Measurements from ENCODE around the gene R3HCC1L. TPM values are rescaled to one million over a fixed set of nuclear protein-coding genes. Genes with fewer than 3 reads are reported as not detected.
A peak's percentile ranks its signal among the peaks of the same experiment; 100 is the strongest.
"Not testable (repeated sequence)": the region's sequence is repeated elsewhere in the genome, so short reads cannot be mapped to it uniquely, and the experiment has no call there.

Gene R3HCC1L
- total RNA-seq, 1 experiment from 2014 or later: 14.0 TPM

GRCh38 chr10:98131619-98132018 is 2.8 kb upstream of the R3HCC1L start:
- no peak for DNase-seq (ENCODE audit: low read depth)

GRCh38 chr10:98133075-98133752 is 1.2 kb upstream of the R3HCC1L start:
- not testable (repeated sequence) for DNase-seq (ENCODE audit: low read depth)

- no peak for DNase-seq (ENCODE audit: low read depth)
These were observed 383 bp upstream of the R3HCC1L start for GRCh38 chr10:98134117-98134430.

DNA sequence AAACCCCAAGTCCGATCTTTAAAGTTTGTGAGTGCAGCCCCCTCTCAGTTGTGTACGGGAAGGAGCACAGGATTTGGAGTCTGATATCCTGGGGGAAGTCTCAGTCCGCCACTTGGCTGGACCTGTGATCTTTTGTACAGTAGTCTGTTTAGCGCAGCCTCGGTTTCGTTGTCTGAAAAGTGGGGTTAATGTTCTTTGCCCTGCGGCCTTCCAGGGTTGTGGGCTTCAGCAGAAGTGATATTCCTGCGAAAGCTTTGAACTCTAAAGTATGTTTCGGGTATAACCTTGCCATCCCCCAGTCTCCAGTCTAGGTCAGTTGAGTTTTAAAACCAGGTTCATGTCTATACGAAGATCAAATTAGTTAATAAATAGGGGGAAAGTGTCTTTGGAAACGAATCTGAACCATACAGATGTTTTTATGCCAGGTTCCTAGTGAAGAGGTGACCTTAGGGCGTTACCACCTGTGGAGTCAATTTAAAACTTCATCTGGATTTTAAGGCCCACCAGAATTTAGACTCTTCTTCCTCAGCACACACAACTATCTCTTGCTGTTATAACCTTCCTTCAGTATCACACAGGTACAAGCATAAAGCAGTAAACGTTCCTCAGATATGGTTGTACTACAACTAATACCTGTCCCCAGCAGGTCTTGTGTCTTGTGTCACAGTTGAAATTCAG is 904 bp downstream of the R3HCC1L start:
- DNase-seq (ENCODE audit: low read depth): no peak

- DNase-seq (ENCODE audit: low read depth): not testable (repeated sequence)
These were observed 2.3 kb downstream of the R3HCC1L start for GRCh38 chr10:98136775-98137174.

GRCh38 chr10:98138031-98138430 is 3.6 kb downstream of the R3HCC1L start:
- no peak for DNase-seq (ENCODE audit: low read depth)

DNA sequence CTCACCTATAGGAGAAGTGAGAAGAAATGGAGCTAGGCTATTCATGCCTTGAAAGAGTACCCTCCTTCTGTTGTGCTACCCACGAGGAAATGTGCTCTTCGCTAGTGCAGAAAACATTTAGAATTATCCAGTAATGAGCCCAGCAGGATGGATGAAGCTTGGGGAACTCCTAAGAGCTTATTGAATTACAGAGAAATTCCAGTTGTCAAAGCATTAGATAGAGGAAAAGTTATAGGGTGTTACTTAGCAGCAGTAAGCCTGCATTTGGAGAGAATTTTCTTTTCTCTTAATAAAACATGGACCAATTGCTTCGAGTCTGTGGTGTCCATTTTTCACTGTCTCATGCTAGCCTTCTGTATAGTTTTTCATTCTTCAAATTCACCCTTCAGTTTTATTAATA is 5.0 kb downstream of the R3HCC1L start:
- DNase-seq (ENCODE audit: low read depth): no peak

- DNase-seq (ENCODE audit: low read depth): no peak
These were observed 7.1 kb downstream of the R3HCC1L start for GRCh38 chr10:98141484-98142073.

- DNase-seq (ENCODE audit: low read depth): no peak
These were observed 10.5 kb downstream of the R3HCC1L start for GRCh38 chr10:98144985-98145384.

DNA sequence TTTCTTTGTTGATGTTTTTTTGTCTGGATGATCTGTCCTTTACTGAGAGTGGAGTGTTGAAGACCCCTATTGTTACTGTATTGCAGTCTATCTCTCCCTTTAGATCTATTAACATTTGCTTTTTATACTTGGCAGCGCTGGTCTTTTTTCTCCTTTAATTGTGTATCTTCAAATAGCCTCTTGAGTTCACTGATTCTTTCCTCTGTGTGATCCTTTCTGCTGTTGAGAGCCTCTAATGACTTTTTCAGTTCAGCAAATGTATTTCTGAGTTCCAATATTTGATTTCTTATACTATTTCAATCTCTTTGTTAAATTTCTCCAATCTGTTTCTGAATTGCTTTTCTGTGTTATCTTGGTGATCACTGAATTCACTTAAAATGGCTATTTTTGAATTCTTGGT is 15.4 kb downstream of the R3HCC1L start:
- DNase-seq (ENCODE audit: low read depth): no peak

- peak; percentile 91 for DNase-seq (ENCODE audit: low read depth)
These were observed 16.1 kb downstream of the R3HCC1L start for GRCh38 chr10:98150544-98150943.

DNA sequence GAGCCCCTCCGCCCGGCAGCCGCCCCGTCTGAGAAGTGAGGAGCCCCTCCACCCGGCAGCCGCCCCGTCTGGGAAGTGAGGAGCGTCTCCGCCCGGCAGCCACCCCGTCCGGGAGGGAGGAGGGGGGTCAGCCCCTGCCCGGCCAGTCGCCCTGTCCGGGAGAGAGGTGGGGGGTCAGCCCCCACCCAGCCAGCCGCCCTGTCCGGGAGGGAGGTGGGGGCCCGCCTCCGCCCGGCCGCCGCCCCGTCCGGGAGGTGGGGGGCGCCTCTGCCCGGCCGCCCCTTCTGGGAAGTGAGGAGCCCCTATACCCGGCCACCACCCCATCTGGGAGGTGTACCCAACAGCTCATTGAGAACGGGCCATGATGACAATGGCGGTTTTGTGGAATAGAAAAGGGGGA is 18.3 kb downstream of the R3HCC1L start:
- DNase-seq (ENCODE audit: low read depth): not testable (repeated sequence)

- DNase-seq (ENCODE audit: low read depth): peak; percentile 79
These were observed 18.9 kb downstream of the R3HCC1L start for GRCh38 chr10:98153213-98153958.

DNA sequence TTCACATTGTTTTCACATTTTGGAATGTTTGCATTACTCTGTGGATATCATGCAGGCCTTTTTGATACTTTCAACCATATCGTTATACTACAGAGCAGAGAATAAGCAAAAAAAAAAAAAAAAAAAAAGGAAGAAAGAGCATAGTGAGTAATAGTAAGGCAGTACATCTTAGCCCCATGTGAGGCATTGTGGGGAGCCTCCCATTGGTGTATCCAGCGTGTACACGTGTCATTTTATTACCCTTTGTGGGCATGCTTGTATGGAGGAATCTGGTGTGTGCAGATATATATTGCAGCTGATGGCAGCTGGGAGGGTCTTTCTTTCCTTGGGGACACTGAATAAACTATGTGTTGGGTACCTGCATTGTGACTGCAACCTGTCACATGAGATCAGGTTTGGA is 19.6 kb downstream of the R3HCC1L start:
- peak; percentile 58 for DNase-seq (ENCODE audit: low read depth)

DNA sequence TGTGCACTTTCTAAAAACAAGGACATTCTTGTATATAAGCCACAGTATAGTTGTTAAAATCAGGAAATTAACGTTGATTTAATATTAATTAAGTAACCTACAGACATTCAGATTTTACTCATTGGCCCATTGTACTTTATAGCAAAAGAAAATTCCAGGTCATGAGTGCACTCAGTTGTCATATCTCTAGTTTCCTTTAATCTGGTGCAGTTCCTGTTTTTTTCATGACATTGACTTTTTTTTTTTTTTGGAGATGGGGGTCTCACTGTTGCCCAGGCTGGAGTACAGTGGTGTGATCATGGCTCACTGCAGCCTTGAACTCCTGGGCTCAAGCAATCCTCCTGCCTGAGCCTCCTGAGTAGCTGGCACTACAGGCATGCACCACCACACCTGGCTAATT is 24.1 kb downstream of the R3HCC1L start:
- no peak for DNase-seq (ENCODE audit: low read depth)

GRCh38 chr10:98163941-98164340 is 29.5 kb downstream of the R3HCC1L start:
- no peak for DNase-seq (ENCODE audit: low read depth)

DNA sequence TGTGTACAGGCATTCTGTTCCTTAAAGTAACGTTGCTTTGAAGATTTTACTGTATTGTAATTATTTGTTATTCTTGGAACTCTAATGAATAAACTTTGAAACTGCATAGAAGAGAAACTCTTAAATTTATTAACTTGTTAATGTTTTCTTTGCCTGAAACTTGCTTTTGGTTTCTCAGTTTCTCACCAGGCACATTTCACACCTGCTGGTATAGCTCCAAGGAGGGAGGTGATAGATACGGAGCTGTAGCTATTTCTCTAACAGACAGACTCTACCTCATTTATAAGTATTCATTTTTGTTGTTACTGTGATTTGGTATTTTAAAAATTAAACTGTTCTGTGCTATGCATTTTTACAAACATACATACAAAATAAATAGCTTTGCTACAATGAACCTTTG is 32.7 kb downstream of the R3HCC1L start:
- DNase-seq (ENCODE audit: low read depth): no peak

- DNase-seq (ENCODE audit: low read depth): no peak
These were observed 33.7 kb downstream of the R3HCC1L start for GRCh38 chr10:98168147-98168546.

DNA sequence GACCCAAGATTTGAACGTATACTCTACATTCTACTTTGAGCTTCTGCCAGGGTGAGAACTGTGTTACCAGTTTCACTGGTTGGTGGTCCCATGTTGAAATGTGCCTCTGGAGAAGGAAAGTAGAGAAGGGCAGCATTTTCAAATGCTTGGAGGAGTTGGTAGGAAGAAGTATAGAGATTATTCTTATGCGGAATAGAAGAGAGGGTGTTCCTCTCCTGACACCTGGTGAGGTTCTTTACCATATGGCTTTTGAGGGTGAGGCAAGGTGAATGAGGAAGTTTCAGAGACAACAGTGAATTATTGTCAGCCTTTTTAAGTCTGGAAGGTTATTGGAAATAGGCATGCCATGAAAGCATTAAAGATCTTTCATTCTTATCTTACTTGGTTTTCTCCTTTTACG is 34.3 kb downstream of the R3HCC1L start:
- no peak for DNase-seq (ENCODE audit: low read depth)

DNA sequence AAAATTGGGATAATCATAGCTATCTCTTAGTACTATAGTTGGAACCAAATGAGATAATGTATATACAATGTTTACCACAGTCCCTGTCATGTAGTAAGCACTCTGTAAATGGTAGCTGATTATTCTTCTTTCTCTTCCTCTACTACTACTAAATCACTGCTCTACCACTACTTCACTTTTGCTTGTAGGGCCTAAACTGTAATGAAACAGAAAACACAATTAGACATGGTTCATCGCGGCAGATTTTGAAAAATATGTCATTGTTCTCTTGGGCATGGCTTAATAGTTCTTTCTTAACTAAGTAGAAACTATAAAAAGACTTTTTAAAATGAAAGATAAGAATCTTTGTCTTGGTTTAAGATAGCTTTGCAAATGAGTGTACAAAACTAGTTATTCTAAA is 34.9 kb downstream of the R3HCC1L start:
- DNase-seq (ENCODE audit: low read depth): no peak

- peak; percentile 51 for DNase-seq (ENCODE audit: low read depth)
These were observed 36.0 kb downstream of the R3HCC1L start for GRCh38 chr10:98170249-98171117.
